Liver (tissue), 9 donors: ENCODE results near the gene SPIN1. TPM values are rescaled to one million over a fixed set of nuclear protein-coding genes. Genes with fewer than 3 reads are reported as not detected.

Source experiments
- DNase-seq: peaks from one replicate; pipeline ENCODE4 v3.0.0-alpha.2; 2017; ENCODE audit warnings: low spot score
- H3K27ac ChIP-seq, 2 donors: one replicate each; pipeline ENCODE4 v1.7.0; 2013; ENCODE audit warnings: inconsistent platforms in 2 of 2, low read length in 2 of 2, control low read depth in 1 of 2, low read depth in 1 of 2, mild to moderate bottlenecking in 1 of 2
- H3K27me3 ChIP-seq, 4 donors: one replicate each; pipeline versions ENCODE4 v1.6.1 to v1.7.0; 2013; ENCODE audit warnings: low read length in 3 of 4, inconsistent platforms in 1 of 4, mild to moderate bottlenecking in 1 of 4, moderate library complexity in 1 of 4; ENCODE audit not compliant: control insufficient read depth in 4 of 4, insufficient read depth in 4 of 4
- H3K36me3 ChIP-seq, 4 donors: one replicate each; pipeline versions ENCODE4 v1.6.1 to v1.7.0; 2013; ENCODE audit warnings: low read length in 3 of 4, mild to moderate bottlenecking in 3 of 4, low read depth in 1 of 4, moderate library complexity in 1 of 4; ENCODE audit not compliant: control insufficient read depth in 4 of 4, insufficient read depth in 3 of 4
- H3K4me1 ChIP-seq, 4 donors: one replicate each; pipeline versions ENCODE4 v1.6.1 to v1.7.0; 2013; ENCODE audit warnings: low read length in 3 of 4, mild to moderate bottlenecking in 3 of 4, moderate library complexity in 1 of 4; ENCODE audit not compliant: control insufficient read depth in 4 of 4, insufficient read depth in 4 of 4
- H3K4me3 ChIP-seq, 3 donors: one replicate each; pipeline versions ENCODE4 v1.6.1 to v1.7.0; 2013; ENCODE audit warnings: low read length in 3 of 3, control low read depth in 1 of 3, low read depth in 1 of 3, mild to moderate bottlenecking in 1 of 3
- H3K9ac ChIP-seq, 2 donors: one replicate each; pipeline ENCODE4 v1.7.0; 2013; ENCODE audit warnings: low read length in 2 of 2, mild to moderate bottlenecking in 2 of 2, moderate library complexity in 2 of 2, control low read depth in 1 of 2, low read depth in 1 of 2
- H3K9me3 ChIP-seq, 4 donors: one replicate each; pipeline versions ENCODE4 v1.6.1 to v1.7.0; 2013; ENCODE audit warnings: low read length in 3 of 4; ENCODE audit not compliant: control insufficient read depth in 4 of 4
- CTCF ChIP-seq: fragments of 150-350 bp; IDR thresholded peaks from 2 replicates; pipeline ENCODE4 v1.5.1; 2017; ENCODE audit warnings: improper control_type of control experiment, low read depth, low read length; ENCODE audit not compliant: missing input control
- EGR1 ChIP-seq, 2 donors: IDR thresholded peaks; 2 replicates each; pipeline ENCODE4 v1.6.1; 2016 to 2018; ENCODE audit warnings: antibody characterized with exemption in 2 of 2, low read depth in 2 of 2
- FOXA1 ChIP-seq: IDR thresholded peaks from 2 replicates; pipeline ENCODE4 v1.6.1; 2016; ENCODE audit warnings: antibody characterized with exemption
- FOXA2 ChIP-seq: IDR thresholded peaks from 2 replicates; pipeline ENCODE4 v1.6.1; 2016; ENCODE audit warnings: antibody characterized with exemption
- GABPA ChIP-seq, 2 donors: IDR thresholded peaks in 1 of 2; conservative IDR thresholded peaks in 1 of 2; 2 replicates each; pipeline ENCODE4 v1.6.1; 2016; ENCODE audit warnings: antibody characterized with exemption in 2 of 2, mild to moderate bottlenecking in 1 of 2, moderate library complexity in 1 of 2
- HNF4A ChIP-seq, 2 donors: conservative IDR thresholded peaks; 2 replicates each; pipeline ENCODE4 v1.6.1; 2016; ENCODE audit warnings: antibody characterized with exemption in 2 of 2, mild to moderate bottlenecking in 2 of 2
- HNF4G ChIP-seq: IDR thresholded peaks from 2 replicates; pipeline ENCODE4 v1.6.1; 2016; ENCODE audit warnings: antibody characterized with exemption
- JUND ChIP-seq, 2 donors: IDR thresholded peaks; 2 replicates each; pipeline ENCODE4 v1.6.1; 2016; ENCODE audit warnings: antibody characterized with exemption in 2 of 2
- MAX ChIP-seq: IDR thresholded peaks from 2 replicates; pipeline ENCODE4 v1.6.1; 2016; ENCODE audit warnings: antibody characterized with exemption
- RAD21 ChIP-seq, 2 donors: IDR thresholded peaks; 2 replicates each; pipeline ENCODE4 v1.6.1; 2016; ENCODE audit warnings: antibody characterized with exemption in 2 of 2, mild to moderate bottlenecking in 2 of 2
- REST ChIP-seq: IDR thresholded peaks from 2 replicates; pipeline ENCODE4 v1.6.1; 2016; ENCODE audit warnings: antibody characterized with exemption, mild to moderate bottlenecking
- RXRA ChIP-seq, 2 donors: IDR thresholded peaks; 2 replicates each; pipeline ENCODE4 v1.6.1; 2017 to 2018; ENCODE audit warnings: antibody characterized with exemption in 2 of 2, mild to moderate bottlenecking in 1 of 2
- SP1 ChIP-seq: IDR thresholded peaks from 2 replicates; pipeline ENCODE4 v1.6.1; 2018; ENCODE audit warnings: antibody characterized with exemption, mild to moderate bottlenecking
- TAF1 ChIP-seq: conservative IDR thresholded peaks from 2 replicates; pipeline ENCODE4 v1.6.1; 2016; ENCODE audit warnings: antibody characterized with exemption, mild to moderate bottlenecking
- YY1 ChIP-seq: IDR thresholded peaks from 2 replicates; pipeline ENCODE4 v1.6.1; 2016; ENCODE audit warnings: antibody characterized with exemption, mild to moderate bottlenecking
- ZBTB33 ChIP-seq: IDR thresholded peaks from 2 replicates; pipeline ENCODE4 v1.6.1; 2016; ENCODE audit warnings: antibody characterized with exemption
- WGBS: extraction: QIAGEN DNeasy Blood & Tissue Kit; methylation state at CpG from one replicate; pipeline ENCODE4 v1.1.7; 2013; 5-methylcytosine and 5-hydroxymethylcytosine counted together
- polyA plus RNA-seq, 2 donors: library from polyadenylated mRNA; stranded (reverse) in 1 of 2; unstranded in 1 of 2; fragments of 200-250 nt in 1 of 2; fragments of >200 nt in 1 of 2; fragmentation: Nextera tagmentation in 1 of 2; extraction: Ambion mirVana in 1 of 2; gene quantifications; one replicate each; pipeline versions ENCODE4 v1.2.1 to v1.2.3, GENCODE V29; 2013 to 2015
- total RNA-seq, 2 donors: library from RNA; depleted of rRNA; stranded (reverse); fragments of >200 nt; gene quantifications; one replicate each; pipeline ENCODE4 v1.2.3, GENCODE V29; 2014
- donor health status: healthy.
- donor health status: healthy.
- donor health status: healthy.
- donor health status: healthy.
- donor health status: healthy.

SPIN1 gene
- total and polyA plus RNA-seq, 4 donors, result 9.0 to 30.3 (median 18.6) TPM

GRCh38 chr9:88403340-88403739, 15.1 kb downstream of the SPIN1 start:
- 94% methylated on average over 4 of the region's 4 CpGs for WGBS
- no peak overlapping the region for H3K9ac ChIP-seq

GRCh38 chr9:88406051-88406450, 17.8 kb downstream of the SPIN1 start:
- Histone ChIP-seq H3K27me3 (no peaks in the 10 kb centered on the region), H3K27ac (no peak overlapping the region), H3K4me3 (no peak overlapping the region), H3K9ac (no peak overlapping the region), H3K36me3 (no peaks in the 10 kb centered on the region), H3K4me1 (no peaks in the 10 kb centered on the region), H3K9me3 (no peaks in the 10 kb centered on the region)
- 98% methylated on average over 7 of the region's 7 CpGs for WGBS
- no peak for DNase-seq
- TF ChIP-seq FOXA1 (no peak), JUND (IDR thresholded peaks at IDR 0.05) (no peak), YY1 (no peak), CTCF (no peak), RXRA (IDR thresholded peaks at IDR 0.05) (no peak), ZBTB33 (no peak), RAD21 (IDR thresholded peaks at IDR 0.05) (no peak), SP1 (no peak), HNF4A (conservative IDR thresholded peaks at IDR 0.05) (no peak), HNF4G (no peak), MAX (no peak), GABPA (IDR thresholded peaks at IDR 0.05 in 1 of 2, conservative IDR thresholded peaks at IDR 0.05 in 1 of 2) (no peak), TAF1 (no peak), EGR1 (IDR thresholded peaks at IDR 0.05; ENCODE audit: low read depth in 2 of 2) (no peak)

More at GRCh38 chr9:88403340-88403739, 15.1 kb downstream of the SPIN1 start:
- Histone ChIP-seq H3K4me1 (no peaks in the 10 kb centered on the region), H3K36me3 (no peaks in the 10 kb centered on the region), H3K4me3 (no peak overlapping the region), H3K9me3 (no peaks in the 10 kb centered on the region), H3K27ac (no peak overlapping the region), H3K27me3 (no peaks in the 10 kb centered on the region)
- DNase-seq, result no peak
- TF ChIP-seq HNF4G, result no peak
- no peak for TF ChIP-seq GABPA (IDR thresholded peaks at IDR 0.05 in 1 of 2, conservative IDR thresholded peaks at IDR 0.05 in 1 of 2)
- no peak for TF ChIP-seq EGR1 (IDR thresholded peaks at IDR 0.05; ENCODE audit: low read depth in 2 of 2)
- no peak for TF ChIP-seq RXRA (IDR thresholded peaks at IDR 0.05)
- no peak for TF ChIP-seq FOXA2
- TF ChIP-seq REST, result no peak
